HL-60 (cell line): ENCODE results near the gene CYCS.

Experiments used
- GABPA ChIP-seq: IDR thresholded peaks from 2 replicates; pipeline ENCODE4 v1.6.1; 2012; ENCODE audit warnings: low read depth
- POLR2AphosphoS5 ChIP-seq: IDR thresholded peaks from 2 replicates; pipeline ENCODE4 v1.6.1; 2012; ENCODE audit warnings: low read depth
- SPI1 ChIP-seq: IDR thresholded peaks from 2 replicates; pipeline ENCODE4 v1.6.1; 2012; ENCODE audit warnings: low read depth, mild to moderate bottlenecking, borderline replicate concordance
- TF ChIP-seq, protein P1 (sequence below): IDR thresholded peaks from one replicate; pipeline ENCODE4 v1.5.1; 2011; ENCODE audit warnings: low read length, control low read depth, inconsistent platforms; ENCODE audit not compliant: insufficient read depth
- TF ChIP-seq, protein P2 (sequence below): IDR thresholded peaks from 2 replicates; pipeline ENCODE4 v1.6.1; 2012; ENCODE audit warnings: low read depth; ENCODE audit not compliant: insufficient replicate concordance

DNA sequence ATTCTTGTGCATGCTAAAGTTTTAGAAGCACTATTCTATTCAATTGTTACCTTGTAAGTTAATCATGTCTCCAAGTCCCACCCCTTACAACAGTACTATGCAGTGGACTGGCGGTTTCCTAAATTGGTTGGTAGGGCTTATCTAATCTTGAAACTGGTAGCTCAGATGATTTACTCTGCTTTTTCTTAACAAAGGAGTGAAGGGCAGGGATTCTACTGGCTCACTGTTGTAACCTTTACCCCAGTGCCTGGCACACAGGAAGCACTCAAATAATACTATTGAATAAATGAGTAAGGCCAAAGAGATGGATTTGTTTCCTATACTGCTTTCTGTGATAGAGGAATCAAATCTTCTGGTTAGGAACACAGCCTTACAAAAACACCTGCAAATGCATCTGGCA lies 46.0 kb upstream of the CYCS start:
- no peak for TF ChIP-seq POLR2AphosphoS5
- TF ChIP-seq, protein P1, sequence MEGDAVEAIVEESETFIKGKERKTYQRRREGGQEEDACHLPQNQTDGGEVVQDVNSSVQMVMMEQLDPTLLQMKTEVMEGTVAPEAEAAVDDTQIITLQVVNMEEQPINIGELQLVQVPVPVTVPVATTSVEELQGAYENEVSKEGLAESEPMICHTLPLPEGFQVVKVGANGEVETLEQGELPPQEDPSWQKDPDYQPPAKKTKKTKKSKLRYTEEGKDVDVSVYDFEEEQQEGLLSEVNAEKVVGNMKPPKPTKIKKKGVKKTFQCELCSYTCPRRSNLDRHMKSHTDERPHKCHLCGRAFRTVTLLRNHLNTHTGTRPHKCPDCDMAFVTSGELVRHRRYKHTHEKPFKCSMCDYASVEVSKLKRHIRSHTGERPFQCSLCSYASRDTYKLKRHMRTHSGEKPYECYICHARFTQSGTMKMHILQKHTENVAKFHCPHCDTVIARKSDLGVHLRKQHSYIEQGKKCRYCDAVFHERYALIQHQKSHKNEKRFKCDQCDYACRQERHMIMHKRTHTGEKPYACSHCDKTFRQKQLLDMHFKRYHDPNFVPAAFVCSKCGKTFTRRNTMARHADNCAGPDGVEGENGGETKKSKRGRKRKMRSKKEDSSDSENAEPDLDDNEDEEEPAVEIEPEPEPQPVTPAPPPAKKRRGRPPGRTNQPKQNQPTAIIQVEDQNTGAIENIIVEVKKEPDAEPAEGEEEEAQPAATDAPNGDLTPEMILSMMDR: no peak
- TF ChIP-seq, protein P2, sequence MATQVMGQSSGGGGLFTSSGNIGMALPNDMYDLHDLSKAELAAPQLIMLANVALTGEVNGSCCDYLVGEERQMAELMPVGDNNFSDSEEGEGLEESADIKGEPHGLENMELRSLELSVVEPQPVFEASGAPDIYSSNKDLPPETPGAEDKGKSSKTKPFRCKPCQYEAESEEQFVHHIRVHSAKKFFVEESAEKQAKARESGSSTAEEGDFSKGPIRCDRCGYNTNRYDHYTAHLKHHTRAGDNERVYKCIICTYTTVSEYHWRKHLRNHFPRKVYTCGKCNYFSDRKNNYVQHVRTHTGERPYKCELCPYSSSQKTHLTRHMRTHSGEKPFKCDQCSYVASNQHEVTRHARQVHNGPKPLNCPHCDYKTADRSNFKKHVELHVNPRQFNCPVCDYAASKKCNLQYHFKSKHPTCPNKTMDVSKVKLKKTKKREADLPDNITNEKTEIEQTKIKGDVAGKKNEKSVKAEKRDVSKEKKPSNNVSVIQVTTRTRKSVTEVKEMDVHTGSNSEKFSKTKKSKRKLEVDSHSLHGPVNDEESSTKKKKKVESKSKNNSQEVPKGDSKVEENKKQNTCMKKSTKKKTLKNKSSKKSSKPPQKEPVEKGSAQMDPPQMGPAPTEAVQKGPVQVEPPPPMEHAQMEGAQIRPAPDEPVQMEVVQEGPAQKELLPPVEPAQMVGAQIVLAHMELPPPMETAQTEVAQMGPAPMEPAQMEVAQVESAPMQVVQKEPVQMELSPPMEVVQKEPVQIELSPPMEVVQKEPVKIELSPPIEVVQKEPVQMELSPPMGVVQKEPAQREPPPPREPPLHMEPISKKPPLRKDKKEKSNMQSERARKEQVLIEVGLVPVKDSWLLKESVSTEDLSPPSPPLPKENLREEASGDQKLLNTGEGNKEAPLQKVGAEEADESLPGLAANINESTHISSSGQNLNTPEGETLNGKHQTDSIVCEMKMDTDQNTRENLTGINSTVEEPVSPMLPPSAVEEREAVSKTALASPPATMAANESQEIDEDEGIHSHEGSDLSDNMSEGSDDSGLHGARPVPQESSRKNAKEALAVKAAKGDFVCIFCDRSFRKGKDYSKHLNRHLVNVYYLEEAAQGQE: no peak
- TF ChIP-seq SPI1: no peak
- TF ChIP-seq GABPA: no peak
